ENCODE results near the gene GULP1. TPM values are rescaled to one million over a fixed set of nuclear protein-coding genes. Genes with fewer than 3 reads are reported as not detected.

GULP1 gene
- total RNA-seq, 1 donor from 2014 or later, result 39.4 TPM

DNA sequence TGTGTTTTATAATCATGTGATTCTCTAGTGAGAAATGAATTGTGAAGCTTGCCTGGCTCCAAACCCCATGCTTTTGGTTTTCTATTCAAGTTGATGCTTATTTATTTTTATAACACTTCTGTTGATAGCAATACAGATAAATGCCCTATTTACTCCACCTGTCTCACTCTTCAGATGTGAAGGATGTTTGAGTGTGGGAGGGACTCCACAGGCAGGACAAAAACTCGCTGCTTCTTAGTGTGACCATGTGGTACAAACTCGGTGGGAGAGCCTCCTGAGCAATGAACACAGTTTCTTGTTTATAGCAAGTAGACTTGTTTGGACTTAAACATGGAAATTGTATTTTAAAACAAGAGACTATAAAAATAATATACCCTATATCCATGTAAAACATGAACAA, 219.7 kb downstream of the GULP1 start:
- no peaks in the 10 kb centered on the region for H3K27me3 Mint-ChIP-seq (ENCODE audit: low read depth, unreplicated experiment)
- H3K4me2 ChIP-seq (ENCODE audit: low read length), result no peak overlapping the region
- H3K4me1 ChIP-seq (ENCODE audit: insufficient read depth, low read length), result no peaks in the 10 kb centered on the region
- no peaks in the 10 kb centered on the region for H3K9me3 ChIP-seq (ENCODE audit: insufficient read depth, low read depth, low read length)
- no peaks in the 10 kb centered on the region for H4K20me1 ChIP-seq (ENCODE audit: insufficient read depth, low read length)
- no peaks in the 10 kb centered on the region for H3K79me2 ChIP-seq (ENCODE audit: insufficient read depth, low read length)
- DNase-seq (ENCODE audit: low read depth) (no peak), FAIRE-seq (no peak)
- no peak for TF ChIP-seq EZH2 (IDR thresholded peaks at IDR 0.05; ENCODE audit: insufficient read depth, low read length)
- H3K4me3 Mint-ChIP-seq (ENCODE audit: unreplicated experiment), result no peak overlapping the region
- no peaks in the 10 kb centered on the region for H3K27me3 ChIP-seq (ENCODE audit: insufficient read depth, low read length)
- no peak overlapping the region for H3K27ac Mint-ChIP-seq (ENCODE audit: unreplicated experiment)
- no peaks in the 10 kb centered on the region for H3K36me3 Mint-ChIP-seq (ENCODE audit: low read depth, unreplicated experiment)
- no peak overlapping the region for H3K27ac ChIP-seq (ENCODE audit: low read depth, low read length)
- H3K9me3 Mint-ChIP-seq (ENCODE audit: unreplicated experiment), result no peaks in the 10 kb centered on the region
- no peak overlapping the region for H3K9ac ChIP-seq (ENCODE audit: low read length)
- no peak overlapping the region for H2AFZ ChIP-seq (ENCODE audit: low read depth, low read length)
- no peak overlapping the region for H3K4me3 ChIP-seq (ENCODE audit: insufficient read depth, low read depth, low read length)
- peaks cover 7% of the 10 kb centered on the region for H3K4me1 Mint-ChIP-seq (ENCODE audit: low read depth, unreplicated experiment)
- H3K36me3 ChIP-seq (ENCODE audit: insufficient read depth, low read length), result no peaks in the 10 kb centered on the region

DNA sequence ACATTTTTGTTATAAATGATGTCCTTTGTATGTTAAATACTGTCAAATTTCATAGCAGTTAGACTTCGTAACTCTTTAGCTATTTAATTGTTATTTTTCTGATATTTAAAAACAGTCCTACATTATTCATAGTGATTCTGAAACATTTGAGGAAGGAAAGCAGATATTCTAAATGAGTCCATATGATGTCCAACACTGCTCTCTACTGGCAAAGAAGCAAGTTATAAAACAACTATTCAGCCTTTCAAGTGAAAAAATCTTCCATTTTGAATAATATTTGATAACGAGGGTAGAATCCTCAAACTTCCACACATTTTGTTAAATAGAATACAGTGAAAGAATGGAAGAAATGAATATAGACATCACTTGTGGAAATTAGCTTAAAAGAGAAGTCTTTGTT, 220.8 kb downstream of the GULP1 start:
- DNase-seq (ENCODE audit: low read depth), result peak; percentile 51
- Histone ChIP-seq H3K4me1 (ENCODE audit: insufficient read depth, low read length) (no peaks in the 10 kb centered on the region), H2AFZ (ENCODE audit: low read depth, low read length) (no peak overlapping the region), H4K20me1 (ENCODE audit: insufficient read depth, low read length) (no peaks in the 10 kb centered on the region), H3K27me3 (ENCODE audit: insufficient read depth, low read length) (no peaks in the 10 kb centered on the region), H3K9ac (ENCODE audit: low read length) (no peak overlapping the region), H3K27ac (ENCODE audit: low read depth, low read length) (no peak overlapping the region), H3K4me2 (ENCODE audit: low read length) (peak overlapping the region; percentile 27), H3K36me3 (ENCODE audit: insufficient read depth, low read length) (no peaks in the 10 kb centered on the region), H3K9me3 (ENCODE audit: insufficient read depth, low read depth, low read length) (no peaks in the 10 kb centered on the region), H3K4me3 (ENCODE audit: insufficient read depth, low read depth, low read length) (no peak overlapping the region), H3K79me2 (ENCODE audit: insufficient read depth, low read length) (no peaks in the 10 kb centered on the region)
- peak; percentile 65 for FAIRE-seq
- Mint-ChIP-seq H3K36me3 (ENCODE audit: low read depth, unreplicated experiment) (no peaks in the 10 kb centered on the region), H3K4me3 (ENCODE audit: unreplicated experiment) (no peak overlapping the region), H3K9me3 (ENCODE audit: unreplicated experiment) (no peaks in the 10 kb centered on the region), H3K27me3 (ENCODE audit: low read depth, unreplicated experiment) (no peaks in the 10 kb centered on the region), H3K4me1 (ENCODE audit: low read depth, unreplicated experiment) (peaks cover 2% of the 10 kb centered on the region), H3K27ac (ENCODE audit: unreplicated experiment) (no peak overlapping the region)
- TF ChIP-seq EZH2 (IDR thresholded peaks at IDR 0.05; ENCODE audit: insufficient read depth, low read length), result no peak
- TF ChIP-seq, protein P1, sequence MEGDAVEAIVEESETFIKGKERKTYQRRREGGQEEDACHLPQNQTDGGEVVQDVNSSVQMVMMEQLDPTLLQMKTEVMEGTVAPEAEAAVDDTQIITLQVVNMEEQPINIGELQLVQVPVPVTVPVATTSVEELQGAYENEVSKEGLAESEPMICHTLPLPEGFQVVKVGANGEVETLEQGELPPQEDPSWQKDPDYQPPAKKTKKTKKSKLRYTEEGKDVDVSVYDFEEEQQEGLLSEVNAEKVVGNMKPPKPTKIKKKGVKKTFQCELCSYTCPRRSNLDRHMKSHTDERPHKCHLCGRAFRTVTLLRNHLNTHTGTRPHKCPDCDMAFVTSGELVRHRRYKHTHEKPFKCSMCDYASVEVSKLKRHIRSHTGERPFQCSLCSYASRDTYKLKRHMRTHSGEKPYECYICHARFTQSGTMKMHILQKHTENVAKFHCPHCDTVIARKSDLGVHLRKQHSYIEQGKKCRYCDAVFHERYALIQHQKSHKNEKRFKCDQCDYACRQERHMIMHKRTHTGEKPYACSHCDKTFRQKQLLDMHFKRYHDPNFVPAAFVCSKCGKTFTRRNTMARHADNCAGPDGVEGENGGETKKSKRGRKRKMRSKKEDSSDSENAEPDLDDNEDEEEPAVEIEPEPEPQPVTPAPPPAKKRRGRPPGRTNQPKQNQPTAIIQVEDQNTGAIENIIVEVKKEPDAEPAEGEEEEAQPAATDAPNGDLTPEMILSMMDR (IDR thresholded peaks at IDR 0.05; ENCODE audit: insufficient read depth, low read depth, low read length), result peak; percentile 57

DNA sequence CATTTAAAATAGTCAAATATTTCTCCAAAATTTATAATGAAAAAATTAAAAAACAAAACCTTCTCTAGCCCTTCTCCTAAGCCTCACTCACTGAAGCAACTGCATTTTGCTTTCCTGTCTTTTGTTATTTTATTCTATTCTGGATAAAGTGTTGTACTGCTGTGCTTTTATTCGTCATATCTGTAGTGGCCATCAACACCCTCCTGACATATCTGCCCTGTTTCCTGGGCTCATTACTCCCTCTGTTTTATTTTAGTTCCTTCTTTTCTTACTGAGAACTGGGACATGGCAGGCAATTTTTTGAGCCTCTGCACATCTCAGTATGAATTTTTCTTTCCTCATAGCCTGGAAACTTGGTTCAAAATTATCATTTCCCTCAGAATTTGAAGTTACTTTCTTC, 224.2 kb downstream of the GULP1 start:
- no peaks in the 10 kb centered on the region for H3K9me3 Mint-ChIP-seq (ENCODE audit: unreplicated experiment)

More for the DNA sequence above, 224.2 kb downstream of the GULP1 start:
- peaks cover 20% of the 10 kb centered on the region for H3K4me1 Mint-ChIP-seq (ENCODE audit: low read depth, unreplicated experiment)
- Histone ChIP-seq H3K27ac (ENCODE audit: low read depth, low read length) (no peak overlapping the region), H3K4me1 (ENCODE audit: insufficient read depth, low read length) (peaks cover 18% of the 10 kb centered on the region), H4K20me1 (ENCODE audit: insufficient read depth, low read length) (no peaks in the 10 kb centered on the region), H2AFZ (ENCODE audit: low read depth, low read length) (no peak overlapping the region), H3K9me3 (ENCODE audit: insufficient read depth, low read depth, low read length) (no peaks in the 10 kb centered on the region), H3K4me2 (ENCODE audit: low read length) (no peak overlapping the region), H3K36me3 (ENCODE audit: insufficient read depth, low read length) (no peaks in the 10 kb centered on the region), H3K79me2 (ENCODE audit: insufficient read depth, low read length) (no peaks in the 10 kb centered on the region), H3K9ac (ENCODE audit: low read length) (no peak overlapping the region), H3K27me3 (ENCODE audit: insufficient read depth, low read length) (no peaks in the 10 kb centered on the region), H3K4me3 (ENCODE audit: insufficient read depth, low read depth, low read length) (no peak overlapping the region)
- FAIRE-seq (no peak), DNase-seq (ENCODE audit: low read depth) (no peak)
- H3K27me3 Mint-ChIP-seq (ENCODE audit: low read depth, unreplicated experiment), result no peaks in the 10 kb centered on the region
- H3K36me3 Mint-ChIP-seq (ENCODE audit: low read depth, unreplicated experiment), result no peaks in the 10 kb centered on the region
- no peak overlapping the region for H3K4me3 Mint-ChIP-seq (ENCODE audit: unreplicated experiment)
- no peak overlapping the region for H3K27ac Mint-ChIP-seq (ENCODE audit: unreplicated experiment)
- TF ChIP-seq, protein P1 (IDR thresholded peaks at IDR 0.05; ENCODE audit: insufficient read depth, low read depth, low read length), result no peak
- no peak for TF ChIP-seq EZH2 (IDR thresholded peaks at IDR 0.05; ENCODE audit: insufficient read depth, low read length)

Measured in astrocyte (in vitro differentiated cells and primary cell).